Activated CD8-positive, alpha-beta T cell treated with anti-CD3 and anti-CD28 coated beads for 36 hours (primary cell): ENCODE data around the gene FAM47E. TPM values are rescaled to one million over a fixed set of nuclear protein-coding genes. Genes with fewer than 3 reads are reported as not detected.

ENCODE experiments used
- ATAC-seq: fragments of 200-7000 bp; cut with Tn5 transposase; one replicate; pipeline ENCODE4 v1.10.0; 2021; ENCODE audit warnings: mild to moderate bottlenecking, moderate library complexity
- CTCF ChIA-PET: fragments of 350-600 bp; sonication (Branson Sonifier 250); formaldehyde crosslinking; loops from one replicate; lab custom pipeline; 2021; ENCODE audit warnings: antibody characterized with exemption; lab: Charles Lee
- POLR2A ChIA-PET: fragments of 350-600 bp; sonication (Branson Sonifier 250); formaldehyde crosslinking; loops from one replicate; lab custom pipeline; 2021; ENCODE audit warnings: antibody characterized with exemption; lab: Charles Lee
- DNase-seq: peaks from one replicate; pipeline ENCODE4 v3.0.0-alpha.2; 2020
- H3K27ac Mint-ChIP-seq: one replicate; pipeline ENCODE4 v1.8.0; 2021; ENCODE audit warnings: mild to moderate bottlenecking, mixed read lengths
- H3K27me3 Mint-ChIP-seq: one replicate; pipeline ENCODE4 v1.8.0; 2021; ENCODE audit warnings: mixed read lengths
- H3K36me3 Mint-ChIP-seq: one replicate; pipeline ENCODE4 v1.8.0; 2021; ENCODE audit warnings: low read depth, mixed read lengths
- H3K4me1 Mint-ChIP-seq: one replicate; pipeline ENCODE4 v1.8.0; 2021; ENCODE audit warnings: low read depth, mixed read lengths
- H3K4me3 Mint-ChIP-seq: one replicate; pipeline ENCODE4 v1.8.0; 2021; ENCODE audit warnings: mild to moderate bottlenecking, moderate library complexity, mixed read lengths
- H3K9me3 Mint-ChIP-seq: one replicate; pipeline ENCODE4 v1.8.0; 2021; ENCODE audit warnings: mixed read lengths
- CTCF ChIP-seq: fragments of 200-600 bp; IDR thresholded peaks from one replicate; pipeline ENCODE4 v1.8.0; 2022; ENCODE audit warnings: antibody characterized with exemption, mild to moderate bottlenecking
- intact Hi-C: fragments of 100-400 bp; cut with micrococcal nuclease; formaldehyde crosslinking; loops from one replicate; pipeline ENCODE4 v1.10.0; 2022
- total RNA-seq, 2 experiments: library from RNA; stranded (reverse); gene quantifications; one replicate each; pipeline ENCODE4 v1.2.3, GENCODE V29; 2021

The FAM47E gene
- total RNA-seq, 2 experiments from 2014 or later: not detected

- Mint-ChIP-seq H3K9me3 (no peaks in the 10 kb centered on the region), H3K4me3 (no peak overlapping the region), H3K27ac (no peak overlapping the region), H3K36me3 (no peaks in the 10 kb centered on the region), H3K4me1 (no peaks in the 10 kb centered on the region), H3K27me3 (peaks cover 8% of the 10 kb centered on the region)
- ChIA-PET CTCF (no interaction called here), POLR2A (no interaction called here)
- DNase-seq (no peak), ATAC-seq (no peak)
- no peak for TF ChIP-seq CTCF
- intact Hi-C loops: loop anchor here (10.0 kb wide), 1 partner anchor 102 kb away; no protein-coding TSS in a partner anchor
Measured at GRCh38 chr4:76272999-76273398, 21.5 kb downstream of the FAM47E start.

- intact Hi-C loops: loop anchor here (10.0 kb wide), 1 partner anchor 99 kb away; no protein-coding TSS in a partner anchor
- ChIA-PET POLR2A (no interaction called here), CTCF (interaction anchor here (1.0 to 6.2 kb wide), 2 partner anchors 95 to 102 kb away, joined by 3 to 58 read pairs; no protein-coding TSS in a partner anchor)
- H3K4me1 Mint-ChIP-seq: peaks cover 2% of the 10 kb centered on the region
- peaks cover 8% of the 10 kb centered on the region for H3K27me3 Mint-ChIP-seq
- no peak for DNase-seq
- TF ChIP-seq CTCF: no peak
- H3K9me3 Mint-ChIP-seq: no peaks in the 10 kb centered on the region
- no peak for ATAC-seq
- no peak overlapping the region for H3K4me3 Mint-ChIP-seq
- no peak overlapping the region for H3K27ac Mint-ChIP-seq
- H3K36me3 Mint-ChIP-seq: no peaks in the 10 kb centered on the region
Measured at GRCh38 chr4:76275486-76276124, 24.1 kb downstream of the FAM47E start.

GRCh38 chr4:76276813-76277212, 25.3 kb downstream of the FAM47E start:
- H3K27me3 Mint-ChIP-seq: peaks cover 8% of the 10 kb centered on the region
- H3K4me3 Mint-ChIP-seq: no peak overlapping the region
- no peaks in the 10 kb centered on the region for H3K36me3 Mint-ChIP-seq
- H3K27ac Mint-ChIP-seq: no peak overlapping the region
- no peak for DNase-seq
- H3K4me1 Mint-ChIP-seq: peaks cover 2% of the 10 kb centered on the region
- CTCF ChIA-PET: interaction anchor here (3.1 to 6.2 kb wide), 2 partner anchors 97 to 101 kb away, joined by 18 to 58 read pairs; no protein-coding TSS in a partner anchor
- POLR2A ChIA-PET: no interaction called here
- H3K9me3 Mint-ChIP-seq: no peaks in the 10 kb centered on the region
- ATAC-seq: no peak
- intact Hi-C loops: loop anchor here (10.0 kb wide), 1 partner anchor 98 kb away; no protein-coding TSS in a partner anchor
- no peak for TF ChIP-seq CTCF

GRCh38 chr4:76277667-76278066, 26.1 kb downstream of the FAM47E start:
- ChIA-PET POLR2A (interaction anchor here (0.8 to 1.1 kb wide), 2 partner anchors 23 to 220 kb away, joined by 3 read pairs; no protein-coding TSS in a partner anchor), CTCF (interaction anchor here (3.1 to 6.2 kb wide), 2 partner anchors 98 to 100 kb away, joined by 18 to 58 read pairs; no protein-coding TSS in a partner anchor)
- intact Hi-C loops: loop anchor here (10.0 kb wide), 1 partner anchor 97 kb away; no protein-coding TSS in a partner anchor
- H3K9me3 Mint-ChIP-seq: no peaks in the 10 kb centered on the region
- ATAC-seq (no peak), DNase-seq (no peak)
- no peak for TF ChIP-seq CTCF
- H3K4me1 Mint-ChIP-seq: peaks cover 2% of the 10 kb centered on the region
- peaks cover 8% of the 10 kb centered on the region for H3K27me3 Mint-ChIP-seq
- no peaks in the 10 kb centered on the region for H3K36me3 Mint-ChIP-seq
- no peak overlapping the region for H3K27ac Mint-ChIP-seq
- no peak overlapping the region for H3K4me3 Mint-ChIP-seq

GRCh38 chr4:76278583-76278982, 27.1 kb downstream of the FAM47E start:
- H3K27me3 Mint-ChIP-seq: peaks cover 8% of the 10 kb centered on the region
- no peaks in the 10 kb centered on the region for H3K9me3 Mint-ChIP-seq
- no peaks in the 10 kb centered on the region for H3K36me3 Mint-ChIP-seq
- intact Hi-C loops: loop anchor here (10.0 kb wide), 1 partner anchor 96 kb away; no protein-coding TSS in a partner anchor
- no peak for TF ChIP-seq CTCF
- H3K4me1 Mint-ChIP-seq: peaks cover 2% of the 10 kb centered on the region
- no peak for ATAC-seq
- ChIA-PET CTCF (interaction anchor here (0.8 to 6.2 kb wide), 12 partner anchors 8 to 226 kb away, joined by 3 to 58 read pairs (median 4); no protein-coding TSS in a partner anchor), POLR2A (interaction anchor here (1.1 kb wide), 1 partner anchor 24 kb away, joined by 3 read pairs; no protein-coding TSS in a partner anchor)
- DNase-seq: no peak
- no peak overlapping the region for H3K4me3 Mint-ChIP-seq
- H3K27ac Mint-ChIP-seq: no peak overlapping the region
